ENCODE measurements around the gene MMD. TPM values are rescaled to one million over a fixed set of nuclear protein-coding genes. Genes with fewer than 3 reads are reported as not detected.

MMD gene
- total and polyA plus RNA-seq, 2 donors (not counting 1 experiment from before 2014, with no cell fraction given) = 19.2 to 29.4 TPM

- 80% methylated on average over 1 of the region's 4 CpGs for WGBS (ENCODE audit: insufficient coverage)
- intact Hi-C loops (cut with micrococcal nuclease) = no loop called here
- Histone ChIP-seq H4K20me1 (ENCODE audit: control insufficient read depth, insufficient read depth, low read length, poor library complexity, severe bottlenecking) (no peaks in the 10 kb centered on the region), H3K4me1 (ENCODE audit: control insufficient read depth in 2 of 2, insufficient read depth in 2 of 2, low read length in 2 of 2) (no peaks in the 10 kb centered on the region), H2AFZ (ENCODE audit: insufficient read depth, low read depth, low read length, poor library complexity, severe bottlenecking) (no peak overlapping the region), H3K79me2 (ENCODE audit: control insufficient read depth, insufficient read depth, low read length) (no peaks in the 10 kb centered on the region), H3K36me3 (replicated peaks in 1 of 2; ENCODE audit: control extremely low read depth in 1 of 2, control insufficient read depth in 1 of 2, extremely low read depth in 1 of 2, insufficient read depth in 2 of 2, low read length in 1 of 2) (no peaks in the 10 kb centered on the region), H3K4me2 (replicated peaks; ENCODE audit: low read depth, low read length, poor library complexity, severe bottlenecking) (no peak overlapping the region), H3K9me3 (ENCODE audit: control extremely low read depth in 1 of 3, control insufficient read depth in 2 of 3, insufficient read depth in 1 of 3, low read length in 2 of 3) (peaks cover 0 to 4% (median 0%) of the 10 kb centered on the region in 3 donors), H3K4me3 (ENCODE audit: control extremely low read depth in 1 of 5, extremely low read depth in 1 of 5, insufficient read depth in 1 of 5, low read depth in 2 of 5, low read length in 4 of 5) (no peak overlapping the region), H3K27ac (ENCODE audit: low read length in 2 of 2) (no peak overlapping the region), H3K9ac (ENCODE audit: low read length) (no peak overlapping the region), H3K27me3 (replicated peaks in 1 of 4; ENCODE audit: control extremely low read depth in 1 of 4, control insufficient read depth in 3 of 4, insufficient read depth in 4 of 4, low read length in 3 of 4) (peaks cover 0 to 16% (median 2%) of the 10 kb centered on the region in 4 experiments)
- DNase-seq (no peak), ATAC-seq (ENCODE audit: low read depth) (no peak)
- Mint-ChIP-seq H3K4me1 (peaks cover 3% of the 10 kb centered on the region), H3K27ac (no peak overlapping the region), H3K27me3 (peaks cover 26% of the 10 kb centered on the region), H3K9me3 (ENCODE audit: insufficient read depth) (no peaks in the 10 kb centered on the region), H3K4me3 (no peak overlapping the region)
- ChIA-PET POLR2A (no interaction called here), CTCF (interaction anchor here (0.8 to 1.7 kb wide), 4 partner anchors 12 to 352 kb away, joined by 3 to 9 read pairs (median 4); no protein-coding TSS in a partner anchor)
- no peak for TF ChIP-seq CTCF (IDR thresholded peaks at IDR 0.05)
- no peak for TF ChIP-seq EZH2 (IDR thresholded peaks at IDR 0.05; ENCODE audit: borderline replicate concordance, insufficient read depth, low read depth, low read length, poor library complexity, severe bottlenecking)
Measured at GRCh38 chr17:55343900-55344513, 77.6 kb downstream of the MMD start.

GRCh38 chr17:55342800-55343585 lies 78.6 kb downstream of the MMD start:
- intact Hi-C loops (cut with micrococcal nuclease) = no loop called here
- Histone ChIP-seq H3K4me1 (ENCODE audit: control insufficient read depth in 2 of 2, insufficient read depth in 2 of 2, low read length in 2 of 2) (no peaks in the 10 kb centered on the region), H3K4me2 (replicated peaks; ENCODE audit: low read depth, low read length, poor library complexity, severe bottlenecking) (no peak overlapping the region), H3K27ac (ENCODE audit: low read length in 2 of 2) (no peak overlapping the region), H3K9ac (ENCODE audit: low read length) (no peak overlapping the region), H3K27me3 (replicated peaks in 1 of 4; ENCODE audit: control extremely low read depth in 1 of 4, control insufficient read depth in 3 of 4, insufficient read depth in 4 of 4, low read length in 3 of 4) (peaks cover 0 to 16% (median 2%) of the 10 kb centered on the region in 4 experiments), H3K9me3 (ENCODE audit: control extremely low read depth in 1 of 3, control insufficient read depth in 2 of 3, insufficient read depth in 1 of 3, low read length in 2 of 3) (peaks cover 0 to 4% (median 0%) of the 10 kb centered on the region in 3 donors), H3K79me2 (ENCODE audit: control insufficient read depth, insufficient read depth, low read length) (no peaks in the 10 kb centered on the region), H3K36me3 (replicated peaks in 1 of 2; ENCODE audit: control extremely low read depth in 1 of 2, control insufficient read depth in 1 of 2, extremely low read depth in 1 of 2, insufficient read depth in 2 of 2, low read length in 1 of 2) (no peaks in the 10 kb centered on the region), H3K4me3 (ENCODE audit: control extremely low read depth in 1 of 5, extremely low read depth in 1 of 5, insufficient read depth in 1 of 5, low read depth in 2 of 5, low read length in 4 of 5) (no peak overlapping the region), H4K20me1 (ENCODE audit: control insufficient read depth, insufficient read depth, low read length, poor library complexity, severe bottlenecking) (no peaks in the 10 kb centered on the region), H2AFZ (ENCODE audit: insufficient read depth, low read depth, low read length, poor library complexity, severe bottlenecking) (no peak overlapping the region)
- POLR2A ChIA-PET = no interaction called here
- CTCF ChIA-PET = interaction anchor here (0.7 kb wide), 1 partner anchor 349 kb away, joined by 3 read pairs; no protein-coding TSS in a partner anchor
- ATAC-seq (ENCODE audit: low read depth) (no peak), DNase-seq (no peak)
- Mint-ChIP-seq H3K4me1 (no peaks in the 10 kb centered on the region), H3K9me3 (ENCODE audit: insufficient read depth) (peaks cover 4% of the 10 kb centered on the region), H3K4me3 (no peak overlapping the region), H3K27me3 (peaks cover 28% of the 10 kb centered on the region), H3K27ac (no peak overlapping the region)
- 100% methylated on average over 3 of the region's 6 CpGs for WGBS (ENCODE audit: insufficient coverage)
- TF ChIP-seq CTCF (IDR thresholded peaks at IDR 0.05) (no peak), EZH2 (IDR thresholded peaks at IDR 0.05; ENCODE audit: borderline replicate concordance, insufficient read depth, low read depth, low read length, poor library complexity, severe bottlenecking) (no peak)

All from B cell (primary cell).